Neural cell (in vitro differentiated cells): ENCODE data around the gene PIGP.

ENCODE experiments used
- CTCF ChIP-seq: fragments of 450-650 bp; IDR thresholded peaks from 2 replicates; pipeline ENCODE4 v1.5.1; 2014; ENCODE audit warnings: antibody characterized with exemption, mild to moderate bottlenecking, moderate library complexity; ENCODE audit not compliant: poor library complexity, severe bottlenecking
- EP300 ChIP-seq: fragments of 450-650 bp; conservative IDR thresholded peaks from 2 replicates; pipeline ENCODE4 v1.6.1; 2014; ENCODE audit warnings: antibody characterized with exemption, mild to moderate bottlenecking, moderate library complexity; ENCODE audit not compliant: poor library complexity, severe bottlenecking
- POLR2AphosphoS5 ChIP-seq: IDR thresholded peaks from 2 replicates; pipeline ENCODE4 v1.6.1; 2012

- TF ChIP-seq CTCF (no peak), EP300 (no peak), POLR2AphosphoS5 (no peak)
Measured at GRCh38 chr21:37043818-37044217, 29.1 kb downstream of the PIGP start.
